Kidney epithelial cell (primary cell): Measurements from ENCODE around the gene MT1A. TPM values are rescaled to one million over a fixed set of nuclear protein-coding genes. Genes with fewer than 3 reads are reported as not detected.

Experiments used
- DNase-seq: peaks from one replicate; pipeline ENCODE4 v3.0.0-alpha.2; 2010; ENCODE audit warnings: low read depth
- H3K27me3 ChIP-seq: 2 replicates; pipeline ENCODE4 v1.6.0; 2011; ENCODE audit warnings: low read length; ENCODE audit not compliant: control insufficient read depth, insufficient read depth
- H3K36me3 ChIP-seq: 2 replicates; pipeline ENCODE4 v1.5.1; 2011; ENCODE audit warnings: low read length; ENCODE audit not compliant: control insufficient read depth, insufficient read depth
- H3K4me3 ChIP-seq: 2 replicates; pipeline ENCODE4 v1.5.1; 2011; ENCODE audit warnings: low read depth, mild to moderate bottlenecking, control low read depth, low read length
- CTCF ChIP-seq: IDR thresholded peaks from 2 replicates; pipeline ENCODE4 v1.5.1; 2011; ENCODE audit warnings: mild to moderate bottlenecking, moderate library complexity, low read length, control low read depth, inconsistent platforms; ENCODE audit not compliant: insufficient read depth, poor library complexity, severe bottlenecking
- total RNA-seq: library from RNA; depleted of rRNA; stranded (reverse); fragments of >200 nt; gene quantifications from 2 replicates; pipeline ENCODE4 v1.2.3, GENCODE V29; 2015

The MT1A gene
- total RNA-seq, 1 donor from 2014 or later, result not detected

DNA sequence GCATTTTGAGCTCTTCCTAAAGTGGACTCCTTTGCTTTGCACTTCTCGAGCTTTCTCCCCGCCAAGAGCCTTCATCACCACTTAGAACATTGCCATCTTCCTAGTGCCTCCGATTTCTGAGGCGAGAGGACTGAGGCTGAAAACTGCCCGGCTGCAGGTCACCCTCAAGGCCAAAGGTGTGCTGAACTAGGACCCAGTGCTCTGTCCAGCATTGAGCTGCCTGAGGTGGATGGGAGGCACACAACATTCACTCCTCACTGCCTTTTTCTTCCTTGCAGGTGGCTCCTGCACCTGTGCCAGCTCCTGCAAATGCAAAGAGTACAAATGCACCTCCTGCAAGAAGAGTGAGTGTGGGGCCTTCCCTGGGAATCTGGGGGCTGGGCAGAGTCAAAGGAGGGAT lies 5.4 kb downstream of the MT1A start:
- peaks cover 25% of the 10 kb centered on the region for H3K27me3 ChIP-seq
- no peaks in the 10 kb centered on the region for H3K36me3 ChIP-seq
- no peak for DNase-seq
- TF ChIP-seq CTCF, result no peak
- no peak overlapping the region for H3K4me3 ChIP-seq

GRCh38 chr16:56645311-56645710 lies 6.8 kb downstream of the MT1A start:
- no peak for DNase-seq
- Histone ChIP-seq H3K36me3 (no peaks in the 10 kb centered on the region), H3K4me3 (no peak overlapping the region), H3K27me3 (peaks cover 29% of the 10 kb centered on the region)
- TF ChIP-seq CTCF, result no peak

DNA sequence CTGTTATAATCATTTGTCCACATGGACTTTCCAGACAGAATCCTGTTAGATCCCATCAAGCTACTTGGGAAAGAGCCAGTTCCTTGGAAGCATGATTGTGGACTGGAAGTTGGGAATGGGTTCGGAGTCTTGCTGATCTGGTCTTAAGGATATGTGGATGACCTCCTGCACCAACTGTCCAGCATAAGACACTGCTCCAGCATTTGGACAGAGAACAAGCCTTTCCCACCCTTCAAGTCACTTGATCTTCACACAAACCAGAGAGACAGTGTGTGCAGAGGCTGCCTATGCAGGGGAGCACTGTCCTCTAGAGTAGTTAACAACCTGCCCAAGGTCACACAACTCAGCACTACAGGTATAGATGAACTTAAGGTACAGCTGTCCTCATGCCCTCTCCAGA lies 7.4 kb downstream of the MT1A start:
- H3K4me3 ChIP-seq, result no peak overlapping the region
- no peaks in the 10 kb centered on the region for H3K36me3 ChIP-seq
- TF ChIP-seq CTCF, result no peak
- DNase-seq, result no peak
- peaks cover 29% of the 10 kb centered on the region for H3K27me3 ChIP-seq

GRCh38 chr16:56647641-56648431 lies 9.4 kb downstream of the MT1A start:
- H3K27me3 ChIP-seq, result peaks cover 43% of the 10 kb centered on the region
- DNase-seq, result no peak
- no peak overlapping the region for H3K4me3 ChIP-seq
- H3K36me3 ChIP-seq, result no peaks in the 10 kb centered on the region
- no peak for TF ChIP-seq CTCF

- Histone ChIP-seq H3K36me3 (no peaks in the 10 kb centered on the region), H3K4me3 (no peak overlapping the region), H3K27me3 (peaks cover 43% of the 10 kb centered on the region)
- no peak for DNase-seq
- TF ChIP-seq CTCF, result no peak
Measured at GRCh38 chr16:56649271-56649670, 10.8 kb downstream of the MT1A start.

DNA sequence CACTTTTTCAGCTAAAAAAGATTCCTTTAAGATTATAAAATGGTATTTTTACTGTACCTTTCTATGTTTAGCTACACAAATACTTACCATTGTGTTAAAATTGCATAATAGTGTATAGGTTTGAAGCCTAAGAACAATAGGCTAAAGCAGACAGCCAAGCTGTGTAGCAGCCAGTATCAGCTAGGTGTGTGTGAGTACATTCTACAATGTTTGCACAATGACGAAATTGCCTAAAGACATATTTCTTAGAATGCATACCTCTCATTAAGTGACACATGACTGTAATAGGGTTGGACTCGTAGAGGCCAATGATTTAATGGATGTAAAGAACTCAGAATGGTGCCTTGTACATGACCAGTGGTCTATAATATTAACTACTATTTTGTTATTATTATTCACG lies 11.4 kb downstream of the MT1A start:
- no peak overlapping the region for H3K4me3 ChIP-seq
- no peak for TF ChIP-seq CTCF
- no peaks in the 10 kb centered on the region for H3K36me3 ChIP-seq
- DNase-seq, result no peak
- peaks cover 43% of the 10 kb centered on the region for H3K27me3 ChIP-seq
